Measurements from ENCODE around the gene UCHL5.

The UCHL5 gene

GRCh38 chr1:192967211-192967877 is 91.8 kb downstream of the UCHL5 start:
- DNase-seq (ENCODE audit: low spot score), result no peak

- no peak for DNase-seq (ENCODE audit: low spot score)
These were observed 93.1 kb downstream of the UCHL5 start for GRCh38 chr1:192966073-192966472.

GRCh38 chr1:192962901-192963300 is 96.3 kb downstream of the UCHL5 start:
- DNase-seq (ENCODE audit: low spot score), result no peak
